Muscle of back (tissue), 11 donors: ENCODE results near the gene VWA1. TPM values are rescaled to one million over a fixed set of nuclear protein-coding genes. Genes with fewer than 3 reads are reported as not detected.
"Not testable (repeated sequence)": the region's sequence is repeated elsewhere in the genome, so short reads cannot be mapped to it uniquely, and the experiment has no call there.

Experiments
- DNase-seq, 3 donors: peaks; one replicate each; pipeline versions ENCODE4 v3.0.0 to v3.0.0-alpha.2; 2013
- polyA plus RNA-seq, 10 donors: library from polyadenylated mRNA; unstranded; fragments of 120-200 nt; gene quantifications; one replicate each; pipeline ENCODE4 v1.2.1, GENCODE V29; 2013; ENCODE audit not compliant: insufficient read length in 10 of 10

Gene VWA1
- polyA plus RNA-seq, 10 donors: 39.3 to 78.6 (median 50.7) TPM

DNA sequence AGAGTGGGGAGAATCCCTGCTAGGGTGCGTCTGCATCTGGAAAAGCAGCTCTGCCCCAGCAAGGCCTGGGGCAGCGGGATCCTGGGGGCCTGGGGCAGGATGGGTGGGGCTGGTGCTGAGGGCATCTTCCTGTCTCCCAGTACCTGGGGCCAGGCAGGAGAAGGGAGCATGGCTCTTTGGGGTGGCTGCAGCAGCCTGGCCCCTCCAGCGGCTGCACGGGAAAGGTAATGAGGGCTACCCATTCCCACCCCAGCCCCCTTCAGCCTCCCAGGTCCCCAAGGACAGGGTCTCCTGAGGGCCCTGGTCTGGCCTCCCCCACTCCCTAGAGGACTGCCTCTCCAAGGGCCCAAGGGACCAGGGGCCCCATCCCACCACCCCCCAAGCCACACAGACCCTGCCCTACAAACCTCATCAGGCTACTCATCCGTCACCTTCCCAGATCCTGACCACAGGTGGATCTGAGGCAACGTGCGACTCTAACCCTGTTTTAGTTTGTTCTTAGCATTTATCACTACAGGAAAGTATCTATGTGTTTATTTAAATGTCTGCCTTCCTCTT, 13.5 kb upstream of the VWA1 start:
- DNase-seq: no peak

DNA sequence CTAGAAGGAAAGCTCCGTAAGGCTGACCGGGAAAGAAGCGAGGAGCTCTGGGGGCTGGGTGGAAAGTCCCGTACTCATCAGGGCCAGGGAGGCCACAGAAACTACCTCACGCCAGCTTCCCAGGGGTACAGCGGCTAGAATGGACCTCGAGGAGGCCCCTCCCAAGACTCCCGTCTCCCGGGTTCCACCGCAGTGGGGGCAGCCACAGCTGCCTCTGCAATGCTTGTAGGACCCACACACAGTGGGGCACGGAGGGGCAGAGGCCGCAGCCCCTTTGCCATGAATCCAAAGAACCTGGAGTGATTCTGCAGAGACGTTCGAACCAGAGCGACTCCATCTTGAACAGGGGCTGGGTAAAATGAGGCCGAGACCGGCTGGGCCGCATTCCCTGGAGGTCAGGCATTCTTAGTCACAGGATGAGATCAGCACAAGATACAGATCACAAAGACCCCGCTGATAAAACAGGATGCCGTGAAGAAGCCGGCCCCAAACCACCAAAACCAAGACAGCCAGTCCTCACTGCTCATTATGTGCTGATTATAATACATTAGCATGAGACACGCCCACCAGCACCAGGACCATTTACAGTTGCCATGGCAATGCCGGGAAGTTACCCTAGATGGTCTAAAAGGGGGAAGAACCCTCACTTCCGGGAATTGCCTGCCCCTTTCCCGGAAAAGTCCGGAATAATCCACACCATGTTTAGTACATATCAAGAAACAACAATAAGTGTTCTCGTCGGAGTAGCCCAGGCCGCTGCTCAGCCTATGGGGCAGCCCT, 12.8 kb upstream of the VWA1 start:
- DNase-seq: no peak

DNA sequence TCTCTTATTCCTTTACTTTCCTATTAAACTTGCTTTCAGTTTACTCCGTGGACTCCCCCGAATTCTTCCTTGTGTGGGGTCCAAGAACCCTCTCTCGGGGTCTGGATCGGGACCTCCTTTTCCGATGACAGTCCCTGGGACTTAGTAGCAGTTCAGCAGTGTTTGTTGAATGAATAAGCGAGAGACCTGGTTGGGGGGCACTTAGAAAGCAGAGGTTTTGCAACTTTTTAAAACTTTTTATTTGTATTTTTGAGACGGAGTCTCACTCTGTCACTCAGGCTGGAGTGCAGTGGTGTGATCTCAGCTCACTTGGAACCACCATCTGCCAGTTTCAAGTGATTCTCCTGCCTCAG, 12.3 kb upstream of the VWA1 start:
- DNase-seq: no peak

DNA sequence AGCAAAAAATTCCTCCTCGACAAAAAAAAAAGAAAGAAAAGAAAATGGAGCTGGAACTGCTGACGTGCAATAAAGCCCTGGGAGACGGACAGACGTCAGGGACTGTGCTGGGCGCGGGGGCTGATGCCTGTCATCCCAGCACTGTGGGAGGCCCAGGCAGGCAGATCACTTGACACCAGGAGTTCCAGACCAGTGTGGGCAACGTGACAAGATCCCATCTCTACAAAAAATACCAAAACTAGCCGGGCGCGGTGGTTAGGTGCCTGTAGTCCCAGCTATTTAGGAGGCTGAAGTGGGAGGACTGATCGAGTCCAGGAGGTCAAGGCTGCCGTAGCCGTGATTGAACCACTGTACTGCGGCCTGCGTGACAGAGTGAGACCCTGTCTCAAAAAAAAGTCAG, 10.8 kb upstream of the VWA1 start:
- no peak for DNase-seq

DNA sequence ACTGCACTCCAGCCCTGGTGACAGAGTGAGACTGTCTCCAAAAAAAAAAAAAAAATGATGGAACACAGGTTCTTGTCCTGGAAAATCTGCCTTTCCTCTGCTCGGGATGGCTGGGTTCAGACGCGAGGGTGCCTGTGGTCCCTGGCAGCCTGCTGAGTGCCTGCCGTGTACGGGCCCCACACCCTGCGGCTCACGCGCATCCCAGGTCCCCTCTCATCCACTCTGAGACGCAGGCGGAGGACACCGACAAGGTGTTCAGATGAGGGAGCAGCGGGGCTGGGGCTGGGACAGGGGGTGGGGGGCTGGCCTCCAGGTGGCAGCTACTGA, 10.1 kb upstream of the VWA1 start:
- DNase-seq: no peak

DNA sequence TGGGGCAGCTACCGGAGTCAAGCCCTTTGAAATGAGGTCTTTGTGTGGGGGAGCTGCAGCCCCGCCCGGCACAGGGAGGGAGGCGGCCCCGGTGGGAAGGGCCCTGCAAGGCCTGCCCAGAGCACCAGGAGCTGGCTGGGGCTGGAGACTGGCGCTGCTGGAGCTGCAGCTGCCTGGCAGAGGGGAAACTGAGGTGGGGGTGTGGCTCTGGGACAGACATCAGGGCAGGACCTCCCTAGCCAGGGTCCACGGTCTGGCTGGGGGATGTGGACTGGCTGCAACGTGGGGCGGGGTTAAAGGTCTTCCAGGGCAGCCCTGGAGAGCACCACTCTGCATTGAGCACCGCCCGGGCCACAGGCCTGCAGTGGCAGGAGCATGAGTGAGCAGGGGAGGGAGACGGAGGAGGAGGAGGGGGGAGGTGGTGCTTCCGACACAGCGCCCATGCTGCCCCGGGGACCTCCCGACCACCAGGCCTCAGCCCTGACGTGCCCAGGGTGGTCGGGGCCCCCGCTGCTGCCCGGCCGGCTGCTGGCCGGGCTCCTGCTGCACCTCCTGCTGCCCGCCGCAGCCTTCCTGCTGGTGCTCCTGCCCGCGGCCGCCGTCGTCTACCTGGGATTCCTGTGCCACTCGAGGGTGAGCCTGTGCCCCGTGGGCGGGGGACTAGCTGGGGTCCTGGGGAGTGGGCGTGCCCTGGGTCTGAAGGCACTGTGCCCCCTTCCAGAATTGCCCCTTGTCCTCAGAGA, 9.6 kb upstream of the VWA1 start:
- DNase-seq: no peak

DNA sequence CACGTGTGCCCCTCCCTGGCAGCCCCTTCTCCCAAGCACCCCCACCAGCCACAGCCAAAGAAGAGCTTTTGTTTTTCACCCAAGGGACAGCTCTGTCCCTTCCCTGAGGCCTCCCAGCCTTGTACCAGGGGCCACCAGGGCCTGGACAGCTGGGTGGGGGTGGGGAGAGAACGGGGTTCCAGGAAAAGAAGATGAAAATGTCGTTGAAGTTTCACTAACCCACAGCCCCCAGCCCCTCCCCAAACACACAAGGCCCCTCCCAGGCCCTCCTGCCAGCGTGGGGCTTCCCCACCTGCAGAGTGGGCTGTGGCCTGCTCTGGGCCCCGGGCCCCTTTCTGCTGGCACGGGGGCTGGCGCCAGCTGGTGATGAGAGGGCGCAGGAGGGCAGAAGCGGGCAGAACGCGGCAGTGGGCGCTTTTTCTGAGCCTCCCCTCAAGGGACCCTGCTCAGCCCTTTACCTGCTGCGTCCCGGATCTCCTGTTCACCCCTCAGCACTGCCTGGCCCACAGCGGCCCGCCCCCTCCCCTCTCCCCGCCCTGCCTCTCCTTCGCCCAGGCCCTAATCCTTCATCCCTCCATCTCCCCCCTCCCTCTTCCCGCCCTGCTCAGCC, 8.9 kb upstream of the VWA1 start:
- no peak for DNase-seq

DNA sequence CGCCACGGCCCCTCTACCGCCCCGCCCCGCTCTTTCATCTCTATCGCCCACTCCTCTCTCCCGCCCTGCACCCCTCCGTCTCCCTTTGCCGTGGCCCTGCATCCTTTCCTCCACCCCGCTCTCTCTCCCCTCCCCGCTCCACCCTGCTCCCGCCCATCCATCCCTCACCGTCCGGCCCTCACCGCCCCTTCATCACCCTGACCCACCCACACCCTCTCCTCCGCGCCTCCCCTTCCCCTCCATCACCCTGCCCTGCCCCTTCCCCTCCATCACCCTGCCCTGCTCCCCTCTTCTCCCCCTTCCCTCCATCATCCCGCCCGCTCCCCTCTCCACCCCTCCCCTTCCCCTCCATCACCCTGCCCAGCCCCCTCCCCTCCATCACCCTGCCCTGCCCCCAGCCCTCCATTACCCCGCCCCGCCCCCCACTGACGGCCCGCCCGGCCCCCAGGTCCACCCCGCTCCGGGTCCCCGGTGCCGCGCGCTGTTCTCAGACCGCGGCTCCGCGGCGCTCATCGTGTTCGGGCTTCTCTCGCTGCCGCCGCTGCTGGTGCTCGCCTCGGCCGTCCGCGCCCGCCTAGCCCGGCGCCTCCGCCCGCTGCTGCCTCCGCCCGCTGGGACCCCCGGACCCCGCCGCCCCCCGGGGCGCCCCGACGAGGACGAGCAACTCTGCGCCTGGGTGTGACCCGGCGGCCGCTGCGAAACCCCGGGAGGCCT, 8.2 kb upstream of the VWA1 start:
- no peak for DNase-seq

DNA sequence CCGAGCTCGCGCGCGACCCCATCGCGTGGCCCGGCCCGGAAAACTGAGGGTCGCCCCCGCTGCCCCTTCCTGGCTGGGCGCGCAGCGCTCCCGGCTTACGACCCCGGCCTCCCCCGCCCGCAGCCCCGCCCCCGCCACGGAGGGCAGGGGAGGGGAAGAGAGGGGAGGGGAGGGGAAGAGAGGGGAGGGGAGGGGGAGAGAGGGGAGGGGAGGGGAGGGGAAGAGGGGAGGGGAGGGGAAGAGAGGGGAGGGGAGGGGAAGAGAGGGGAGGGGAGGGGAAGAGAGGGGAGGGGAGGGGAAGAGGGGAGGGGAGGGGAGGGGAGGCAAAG, 7.7 kb upstream of the VWA1 start:
- no peak for DNase-seq

DNA sequence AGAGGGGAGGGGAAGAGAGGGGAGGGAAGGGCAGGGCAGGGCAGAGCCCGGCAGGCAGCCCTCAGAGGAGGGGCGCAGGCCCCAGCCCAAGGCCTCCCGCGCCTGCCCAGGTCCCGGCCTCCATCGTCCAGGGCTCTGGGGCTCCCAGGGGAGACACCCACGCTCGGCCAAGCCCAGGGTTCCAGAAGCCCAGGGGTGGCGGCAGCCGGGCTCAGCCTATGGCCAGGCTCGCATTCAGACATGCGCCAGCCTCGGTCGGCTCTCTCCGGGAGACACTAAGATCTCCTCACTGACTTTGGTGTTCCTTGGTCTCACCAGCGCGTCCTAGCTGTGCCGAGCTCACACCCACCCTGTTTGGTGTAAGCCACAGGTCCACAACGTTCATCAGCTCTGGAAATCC, 7.3 kb upstream of the VWA1 start:
- DNase-seq: no peak

DNA sequence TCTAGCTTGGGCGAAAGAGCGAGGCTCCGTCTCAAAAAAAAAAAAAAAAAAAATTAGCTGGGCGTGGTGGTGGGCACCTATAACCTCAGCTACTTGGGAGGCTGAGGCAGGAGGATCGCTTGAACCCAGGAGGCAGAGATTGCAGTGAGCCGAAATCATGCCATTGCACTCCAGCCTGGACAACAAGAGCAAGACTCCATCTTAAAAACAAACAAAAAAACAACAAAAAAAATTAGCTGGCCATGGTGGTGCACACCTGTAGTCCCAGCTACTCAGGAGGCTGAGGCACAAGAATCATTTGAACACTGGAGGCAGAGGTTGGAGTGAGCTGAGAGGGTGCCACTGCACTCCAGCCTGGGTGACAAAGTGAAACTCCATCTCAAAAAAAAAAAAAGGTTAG, 6.5 kb upstream of the VWA1 start:
- DNase-seq: not testable (repeated sequence)

DNA sequence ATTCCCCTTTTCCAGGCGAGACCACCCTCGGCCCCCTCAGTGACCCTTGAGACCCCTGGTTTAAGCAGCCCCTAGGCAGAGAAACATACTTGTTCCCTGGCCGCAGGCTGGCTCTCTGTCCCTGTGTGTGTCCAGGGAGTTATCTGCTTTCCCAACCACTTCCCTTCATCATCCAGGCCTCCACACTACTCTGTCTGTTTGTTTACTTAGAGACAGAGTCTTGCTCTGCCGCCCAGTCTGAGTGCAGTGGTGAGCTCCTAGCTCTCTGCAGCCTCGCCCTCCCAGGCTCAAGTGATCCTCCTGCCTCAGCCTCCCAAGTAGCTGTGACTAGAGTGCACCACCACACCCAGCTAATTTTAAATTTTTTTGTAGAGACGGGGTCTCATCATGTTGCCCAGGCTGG, 5.8 kb upstream of the VWA1 start:
- peak in 1 of 3 donors; percentile 79 for DNase-seq

DNA sequence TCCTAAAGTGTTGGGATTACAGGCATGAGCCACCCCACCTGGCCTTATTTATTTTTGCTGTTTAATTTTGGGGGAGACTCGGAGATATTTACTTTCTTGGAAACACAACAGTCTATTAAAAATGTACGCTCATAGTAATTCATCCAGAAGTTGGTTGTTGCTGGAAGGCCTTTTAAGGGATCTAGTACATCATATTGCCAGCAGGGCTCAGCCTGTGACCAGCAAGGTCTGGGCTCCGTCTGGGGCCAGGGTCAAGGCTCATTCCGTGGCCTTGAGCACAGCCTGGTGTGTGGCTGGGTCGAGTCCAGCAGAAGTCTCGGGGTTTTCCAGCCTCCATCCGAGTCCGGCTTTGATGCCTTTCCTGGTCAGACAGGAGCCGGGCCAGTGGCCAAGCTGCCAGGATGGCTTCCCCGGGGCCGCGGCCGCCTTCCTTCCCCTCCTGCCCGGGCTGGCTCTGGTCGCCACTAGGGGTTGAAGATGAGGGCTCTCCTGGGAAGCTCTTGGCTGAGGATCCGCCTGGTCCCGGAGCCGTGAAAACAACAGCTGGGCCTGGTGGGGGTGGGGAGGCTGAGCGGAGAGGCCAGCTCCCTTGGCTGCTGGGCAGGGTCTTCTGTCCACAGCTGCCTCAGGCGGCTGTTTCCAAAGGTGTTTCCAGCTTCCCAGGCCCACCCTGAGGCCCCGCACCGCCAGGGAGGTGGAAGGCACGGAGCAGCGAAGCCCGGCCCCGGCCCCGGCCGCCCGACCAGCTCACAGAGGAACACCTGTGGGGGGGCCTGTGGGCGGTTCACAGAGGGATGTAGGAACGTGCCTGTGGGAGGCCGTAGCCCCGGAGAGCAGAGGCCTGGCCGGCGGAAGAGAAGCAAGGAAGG, 5.1 kb upstream of the VWA1 start:
- DNase-seq: peak; percentile 81 to 95 (median 85)

DNA sequence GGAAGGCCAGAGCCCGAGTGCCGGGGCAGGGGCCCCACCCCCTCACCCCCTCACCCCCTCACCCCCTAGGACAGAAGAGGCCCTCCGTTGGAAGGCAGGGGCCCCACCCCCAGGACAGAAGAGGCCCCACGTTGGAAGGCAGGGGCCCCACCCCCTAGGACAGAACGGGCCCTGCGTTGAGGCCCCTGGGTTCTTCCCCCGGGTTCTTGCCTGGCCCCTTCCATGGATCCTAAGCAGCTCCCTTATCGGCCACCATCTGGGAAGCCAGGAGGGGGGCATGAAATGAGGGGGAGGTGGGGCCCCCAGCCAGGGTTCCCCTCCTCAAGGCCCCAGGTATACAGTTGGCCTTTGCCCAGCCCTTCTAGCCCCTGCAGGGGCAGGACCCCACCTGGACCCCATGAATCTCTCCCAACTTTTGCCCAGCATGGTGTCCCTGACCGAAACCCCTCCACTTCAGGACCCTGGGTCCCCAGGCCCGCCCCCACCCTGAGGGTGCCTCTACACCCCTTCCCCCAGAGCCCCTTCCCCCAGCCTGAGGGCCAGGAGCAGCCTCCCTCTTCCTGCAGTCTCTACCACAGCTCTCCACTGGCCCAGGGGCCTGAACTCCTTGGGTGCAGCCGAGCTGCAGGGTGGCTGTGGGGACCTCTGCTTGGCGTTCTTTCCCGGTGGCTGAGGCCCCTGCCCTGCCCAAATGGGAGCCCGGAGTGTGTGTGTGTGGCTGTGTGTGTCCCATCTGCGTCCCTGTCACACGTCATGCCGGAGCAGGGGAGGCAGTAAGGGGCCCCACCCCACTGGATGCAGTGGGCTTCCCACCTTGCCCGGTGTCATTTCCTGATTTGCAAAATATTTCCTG, 4.3 kb upstream of the VWA1 start:
- peak in 1 of 3 donors; percentile 28 for DNase-seq

DNA sequence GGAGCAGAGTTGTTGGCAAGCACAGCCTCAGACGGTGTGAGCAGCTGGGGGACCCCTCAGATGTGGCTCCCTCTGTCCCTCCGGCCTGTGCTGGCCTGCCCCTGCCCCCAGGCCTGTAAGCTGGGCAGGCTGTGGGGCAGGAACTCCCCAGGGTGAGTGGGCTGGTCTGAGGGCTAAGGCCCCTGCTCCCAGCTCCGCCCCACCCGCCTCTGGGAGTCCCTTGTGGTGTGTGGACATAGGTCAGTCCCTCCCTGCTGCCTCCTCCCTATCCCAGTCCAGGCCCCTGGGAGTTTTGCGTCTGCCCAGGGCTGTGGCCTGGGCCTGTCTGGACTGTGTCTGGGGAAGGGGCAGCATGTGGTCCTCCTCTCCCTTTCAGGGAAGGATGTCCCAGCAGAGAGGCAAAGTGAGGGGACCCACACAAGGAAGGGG, 3.6 kb upstream of the VWA1 start:
- DNase-seq: peak in 1 of 3 donors; percentile 69

DNA sequence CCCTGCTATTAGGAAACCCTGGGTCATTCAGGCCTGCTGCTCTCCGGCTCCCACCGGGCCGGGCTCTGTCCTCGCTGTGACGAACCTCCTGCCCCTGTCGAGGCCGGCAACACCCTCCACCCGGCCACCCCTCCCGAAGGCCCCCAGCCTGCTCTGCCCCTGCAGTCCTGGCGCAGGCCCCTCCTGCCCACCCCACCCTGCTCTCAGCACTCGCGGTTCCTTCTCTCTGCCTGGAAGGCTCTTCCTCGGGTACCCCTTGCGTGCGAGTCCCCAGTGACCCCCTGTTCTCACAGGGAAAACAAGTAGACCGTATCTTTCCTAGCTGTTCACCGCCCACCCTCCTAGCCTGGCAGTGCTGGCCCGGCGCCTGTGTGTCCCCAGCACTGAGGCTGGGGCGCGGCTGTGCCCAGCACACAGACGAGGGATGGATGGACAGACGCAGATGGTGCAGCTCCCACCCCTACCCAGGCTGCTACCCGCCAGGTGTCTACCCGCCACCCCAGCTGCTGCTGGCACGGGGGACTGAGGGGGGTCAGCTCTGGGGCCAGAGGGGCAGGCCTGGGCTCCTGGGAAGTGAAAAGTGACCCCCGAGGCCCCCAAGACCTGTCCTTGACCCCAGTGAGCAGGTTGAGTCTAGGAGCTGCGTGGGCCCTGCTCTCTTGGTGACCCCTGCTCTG, 3.1 kb upstream of the VWA1 start:
- peak in 2 of 3 donors; percentile 64 to 82 for DNase-seq

DNA sequence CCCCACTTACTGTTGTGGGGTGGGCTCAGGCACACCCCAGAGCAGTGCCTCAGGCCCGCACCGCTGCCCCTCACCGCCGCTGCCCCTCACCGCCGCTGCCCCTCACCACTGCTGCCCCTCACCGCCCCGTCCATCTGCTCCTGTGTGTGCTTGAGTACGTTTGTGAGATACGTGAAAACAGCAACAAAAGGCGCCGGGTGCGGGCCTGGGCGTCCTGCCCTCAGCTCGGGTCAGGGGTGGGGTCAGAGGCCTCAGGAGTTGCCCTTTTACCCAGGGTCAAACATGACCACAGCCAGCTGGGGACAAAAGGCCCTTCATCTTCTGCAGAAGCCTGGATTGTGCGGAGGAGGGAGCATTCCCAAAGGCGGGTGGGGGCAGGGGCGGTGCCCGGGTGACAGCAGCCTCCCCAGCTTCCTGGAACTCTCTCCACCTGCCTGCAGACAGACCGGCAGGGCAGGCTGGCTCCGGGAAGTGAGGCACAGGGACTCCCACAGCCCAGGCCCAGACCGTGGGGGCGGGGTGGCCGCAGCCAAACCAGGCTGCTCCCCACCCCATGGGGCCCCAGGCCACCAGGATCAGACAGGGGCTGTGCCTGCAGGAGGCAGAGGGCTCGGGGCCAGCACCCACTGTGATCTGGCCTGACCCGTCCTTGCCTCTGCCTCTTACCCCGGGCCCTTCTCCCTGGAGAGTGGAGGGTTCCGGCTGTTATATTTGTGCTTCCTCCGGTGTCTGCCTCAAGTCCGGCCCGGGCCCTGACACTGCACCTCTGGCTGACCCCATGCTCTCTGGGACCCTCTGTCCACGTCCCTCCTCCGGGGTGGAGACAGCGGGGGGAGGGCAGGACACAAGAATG, 2.3 kb upstream of the VWA1 start:
- peak in 1 of 3 donors; percentile 75 for DNase-seq

DNA sequence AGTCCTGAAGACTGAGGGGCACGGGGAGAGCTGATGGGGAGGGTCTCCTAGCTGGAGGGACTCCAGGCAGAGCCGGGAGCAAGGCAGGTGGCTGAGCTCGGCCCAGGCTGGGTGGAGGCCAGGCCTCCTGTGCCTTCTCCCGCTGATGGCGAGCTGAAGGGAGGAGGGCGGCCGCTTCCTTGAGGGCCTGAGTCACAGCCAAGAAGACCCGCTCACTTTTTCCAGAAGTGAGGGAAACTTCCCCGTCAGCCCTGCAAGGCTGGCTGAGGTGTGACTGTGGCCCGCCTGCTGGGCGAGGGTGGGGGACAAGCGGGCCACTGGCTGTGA, 1.7 kb upstream of the VWA1 start:
- DNase-seq: peak in 2 of 3 donors; percentile 82 to 88
